Measurements from ENCODE around the gene TGFBR2.
A peak's percentile ranks its signal among the peaks of the same experiment; 100 is the strongest.

Gene TGFBR2

GRCh38 chr3:30613133-30613825, 6.9 kb downstream of the TGFBR2 start:
- H3K27ac Mint-ChIP-seq = peak overlapping the region in 1 of 3 experiments; percentile 0
- no peak for TF ChIP-seq CTCF (IDR thresholded peaks at IDR 0.05; ENCODE audit: unreplicated experiment in 3 of 3)
- H3K9me3 Mint-ChIP-seq = no peaks in the 10 kb centered on the region
- H3K4me3 Mint-ChIP-seq = no peak overlapping the region
- no peaks in the 10 kb centered on the region for H3K27me3 Mint-ChIP-seq (ENCODE audit: low read depth)
- peaks cover 7% of the 10 kb centered on the region for H3K36me3 Mint-ChIP-seq (ENCODE audit: low read depth)
- peaks cover 49% of the 10 kb centered on the region for H3K4me1 Mint-ChIP-seq

GRCh38 chr3:30614373-30614772, 8.0 kb downstream of the TGFBR2 start:
- no peak overlapping the region for H3K4me3 Mint-ChIP-seq
- H3K36me3 Mint-ChIP-seq (ENCODE audit: low read depth) = peaks cover 11% of the 10 kb centered on the region
- H3K9me3 Mint-ChIP-seq = no peaks in the 10 kb centered on the region
- peaks cover 45% of the 10 kb centered on the region for H3K4me1 Mint-ChIP-seq
- no peaks in the 10 kb centered on the region for H3K27me3 Mint-ChIP-seq (ENCODE audit: low read depth)
- no peak overlapping the region for H3K27ac Mint-ChIP-seq
- no peak for TF ChIP-seq CTCF (IDR thresholded peaks at IDR 0.05; ENCODE audit: unreplicated experiment in 3 of 3)

GRCh38 chr3:30614943-30615342, 8.5 kb downstream of the TGFBR2 start:
- H3K27ac Mint-ChIP-seq = no peak overlapping the region
- no peak for TF ChIP-seq CTCF (IDR thresholded peaks at IDR 0.05; ENCODE audit: unreplicated experiment in 3 of 3)
- H3K4me1 Mint-ChIP-seq = peaks cover 44% of the 10 kb centered on the region
- H3K36me3 Mint-ChIP-seq (ENCODE audit: low read depth) = peaks cover 15% of the 10 kb centered on the region
- no peaks in the 10 kb centered on the region for H3K9me3 Mint-ChIP-seq
- no peaks in the 10 kb centered on the region for H3K27me3 Mint-ChIP-seq (ENCODE audit: low read depth)
- H3K4me3 Mint-ChIP-seq = no peak overlapping the region

GRCh38 chr3:30615615-30616346, 9.4 kb downstream of the TGFBR2 start:
- no peak overlapping the region for H3K27ac Mint-ChIP-seq
- H3K36me3 Mint-ChIP-seq (ENCODE audit: low read depth) = peaks cover 18% of the 10 kb centered on the region
- no peak for TF ChIP-seq CTCF (IDR thresholded peaks at IDR 0.05; ENCODE audit: unreplicated experiment in 3 of 3)
- no peaks in the 10 kb centered on the region for H3K9me3 Mint-ChIP-seq
- no peaks in the 10 kb centered on the region for H3K27me3 Mint-ChIP-seq (ENCODE audit: low read depth)
- H3K4me3 Mint-ChIP-seq = no peak overlapping the region
- peaks cover 44% of the 10 kb centered on the region for H3K4me1 Mint-ChIP-seq

GRCh38 chr3:30616347-30617027, 10.1 kb downstream of the TGFBR2 start:
- Mint-ChIP-seq H3K4me1 (peaks cover 40% of the 10 kb centered on the region), H3K36me3 (ENCODE audit: low read depth) (peaks cover 18% of the 10 kb centered on the region), H3K9me3 (no peaks in the 10 kb centered on the region), H3K27me3 (ENCODE audit: low read depth) (no peaks in the 10 kb centered on the region), H3K4me3 (no peak overlapping the region), H3K27ac (no peak overlapping the region)
- TF ChIP-seq CTCF (IDR thresholded peaks at IDR 0.05; ENCODE audit: unreplicated experiment in 3 of 3) = no peak

All from nephron (organoid).